ENCODE measurements around the gene BICDL2. TPM values are rescaled to one million over a fixed set of nuclear protein-coding genes. Genes with fewer than 3 reads are reported as not detected.
A peak's percentile ranks its signal among the peaks of the same experiment; 100 is the strongest.
"Not testable (repeated sequence)": the region's sequence is repeated elsewhere in the genome, so short reads cannot be mapped to it uniquely, and the experiment has no call there.

Gene BICDL2
- total RNA-seq, 2 donors from 2014 or later, result 91.8 to 107 TPM

- intact Hi-C loops (cut with DNase I, micrococcal nuclease), result no loop called here
- DNase-seq (no peak), ATAC-seq (peak; percentile 12)
These were observed 31.7 kb upstream of the BICDL2 start for GRCh38 chr16:3068487-3068886.

- intact Hi-C loops (cut with DNase I, micrococcal nuclease), result no loop called here
- DNase-seq, result no peak
- ATAC-seq, result no peak
These were observed 29.6 kb upstream of the BICDL2 start for GRCh38 chr16:3066440-3066748.

DNA sequence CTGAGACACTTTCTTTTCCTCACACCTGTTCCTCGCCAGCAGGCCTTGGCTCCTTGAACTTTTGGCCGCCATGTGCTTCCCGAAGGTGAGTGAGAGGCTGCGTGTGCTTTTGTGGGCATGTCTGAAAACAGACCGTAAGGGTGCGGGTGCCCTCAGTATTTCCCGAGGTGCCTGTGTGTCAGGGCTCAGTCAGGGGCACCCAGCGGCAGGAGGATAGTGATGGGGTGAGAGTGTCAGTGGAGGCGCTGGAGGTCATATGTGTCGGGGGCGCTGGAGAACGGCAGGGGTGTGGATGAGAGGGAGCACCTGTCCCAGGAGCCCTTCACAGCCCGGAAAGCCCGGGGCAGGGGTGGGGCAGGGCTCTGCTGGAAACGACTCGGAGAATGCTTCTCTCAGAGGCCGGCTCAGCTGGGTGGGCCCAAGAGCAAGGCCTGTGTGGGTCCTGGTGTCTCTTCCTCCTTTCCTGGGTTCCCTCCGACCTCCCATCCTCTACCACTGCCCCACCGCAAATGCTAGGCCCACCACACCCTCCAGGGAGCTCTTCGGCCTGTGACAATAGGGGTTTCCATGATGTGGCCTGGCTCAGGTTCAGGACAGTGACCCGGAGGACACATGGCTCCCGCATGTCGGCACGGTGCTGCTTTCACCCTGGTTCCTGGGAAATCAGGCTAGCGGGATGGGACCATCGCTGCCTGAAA, 29.1 kb upstream of the BICDL2 start:
- intact Hi-C loops (cut with DNase I, micrococcal nuclease), result no loop called here
- DNase-seq (peak in 1 of 2 donors; percentile 53), ATAC-seq (peak; percentile 30)

GRCh38 chr16:3065069-3065741, 28.5 kb upstream of the BICDL2 start, which contains the start of gene IL32:
Gene IL32 (plus strand): TSS chr16:3065640. CDS start chr16:3065812, 172 bp downstream.
- DNase-seq, result peak; percentile 81 to 92
- intact Hi-C loops (cut with DNase I, micrococcal nuclease), result no loop called here
- peak; percentile 86 for ATAC-seq

DNA sequence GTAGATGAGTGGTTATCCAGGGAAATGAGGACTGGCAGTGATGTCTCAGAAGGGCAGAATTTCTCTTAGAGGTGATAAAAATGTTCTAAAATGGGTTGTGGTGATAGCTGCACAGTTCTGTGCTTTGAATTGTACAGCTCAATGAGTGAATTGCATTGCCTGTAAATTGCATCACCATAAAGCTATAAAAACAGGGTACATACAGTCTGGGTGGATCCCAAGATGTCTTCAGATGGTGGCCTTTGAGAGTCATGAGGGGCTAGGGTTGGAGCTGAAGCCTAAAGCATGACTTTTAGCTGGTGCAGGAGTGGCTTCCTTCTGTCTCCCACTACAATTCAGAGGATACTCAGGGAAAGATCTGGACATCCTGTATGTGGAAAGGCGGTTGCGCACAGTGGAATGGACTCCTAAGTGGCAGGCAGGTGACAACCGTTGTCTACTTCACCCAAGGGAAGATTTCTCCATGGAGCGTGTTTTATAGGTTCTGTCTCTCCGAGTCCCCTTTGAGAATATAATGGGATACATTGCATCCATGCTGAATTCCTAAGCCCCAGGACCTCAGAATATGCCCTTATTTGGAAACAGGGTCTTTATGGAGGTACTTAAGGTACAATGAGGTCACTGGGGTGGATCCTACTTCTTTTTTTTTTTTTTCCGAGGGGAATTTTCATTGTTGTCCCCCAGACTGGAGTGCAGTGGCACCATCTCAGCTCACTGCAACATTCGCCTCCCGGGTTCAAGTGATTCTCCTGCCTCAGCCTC, 27.1 kb upstream of the BICDL2 start:
- ATAC-seq, result peak; percentile 36
- intact Hi-C loops (cut with DNase I, micrococcal nuclease), result no loop called here

DNA sequence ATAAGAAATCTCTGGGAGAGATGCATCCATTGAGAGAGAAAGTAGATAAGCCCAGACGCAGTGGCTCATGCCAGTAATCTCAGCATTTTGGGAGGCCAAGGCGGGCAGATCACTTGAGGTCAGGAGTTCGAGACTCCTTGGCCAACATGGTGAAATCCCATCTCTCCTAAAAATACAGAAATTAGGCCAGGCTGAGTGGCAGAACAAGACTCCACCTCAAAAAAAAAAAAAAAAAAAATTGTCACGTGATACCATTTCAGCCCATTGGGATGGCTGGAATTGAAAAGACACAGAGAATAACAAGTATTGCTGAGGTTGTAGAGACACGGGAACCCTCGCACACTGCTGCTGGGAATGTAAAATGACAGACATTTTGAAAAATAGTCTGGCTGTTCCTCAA, 25.8 kb upstream of the BICDL2 start:
- intact Hi-C loops (cut with DNase I, micrococcal nuclease), result no loop called here
- ATAC-seq (no peak), DNase-seq (no peak)

More for the DNA sequence above, 27.1 kb upstream of the BICDL2 start:
- DNase-seq, result no peak

GRCh38 chr16:3060339-3061127, 23.8 kb upstream of the BICDL2 start:
- intact Hi-C loops (cut with DNase I, micrococcal nuclease), result no loop called here
- no peak for DNase-seq
- no peak for ATAC-seq

DNA sequence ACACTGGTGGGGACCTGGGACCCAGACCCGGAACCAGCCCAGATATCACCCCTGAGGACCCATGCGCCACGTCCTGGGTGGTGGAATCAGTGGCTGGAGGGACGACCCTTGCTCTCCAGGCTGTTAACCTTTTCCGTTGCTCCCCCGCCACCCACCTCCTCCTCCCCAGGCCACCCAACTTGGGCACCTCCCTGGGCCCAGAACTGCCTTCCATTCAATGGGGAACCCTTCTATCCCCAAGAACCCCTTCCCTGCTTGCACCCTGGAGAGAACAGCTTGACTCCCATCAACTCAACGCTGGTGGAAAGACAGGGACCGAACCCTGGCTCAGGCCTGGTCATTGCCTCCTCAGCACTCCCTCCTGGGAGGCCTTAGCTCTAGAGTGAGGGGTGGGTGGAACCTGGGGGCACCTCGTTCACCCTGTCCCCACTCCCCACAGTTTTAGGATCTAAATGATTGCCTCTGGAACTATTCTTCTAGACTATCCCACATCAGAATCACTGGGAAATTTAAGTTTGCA, 23.0 kb upstream of the BICDL2 start:
- DNase-seq (no peak), ATAC-seq (no peak)
- intact Hi-C loops (cut with DNase I, micrococcal nuclease), result no loop called here

DNA sequence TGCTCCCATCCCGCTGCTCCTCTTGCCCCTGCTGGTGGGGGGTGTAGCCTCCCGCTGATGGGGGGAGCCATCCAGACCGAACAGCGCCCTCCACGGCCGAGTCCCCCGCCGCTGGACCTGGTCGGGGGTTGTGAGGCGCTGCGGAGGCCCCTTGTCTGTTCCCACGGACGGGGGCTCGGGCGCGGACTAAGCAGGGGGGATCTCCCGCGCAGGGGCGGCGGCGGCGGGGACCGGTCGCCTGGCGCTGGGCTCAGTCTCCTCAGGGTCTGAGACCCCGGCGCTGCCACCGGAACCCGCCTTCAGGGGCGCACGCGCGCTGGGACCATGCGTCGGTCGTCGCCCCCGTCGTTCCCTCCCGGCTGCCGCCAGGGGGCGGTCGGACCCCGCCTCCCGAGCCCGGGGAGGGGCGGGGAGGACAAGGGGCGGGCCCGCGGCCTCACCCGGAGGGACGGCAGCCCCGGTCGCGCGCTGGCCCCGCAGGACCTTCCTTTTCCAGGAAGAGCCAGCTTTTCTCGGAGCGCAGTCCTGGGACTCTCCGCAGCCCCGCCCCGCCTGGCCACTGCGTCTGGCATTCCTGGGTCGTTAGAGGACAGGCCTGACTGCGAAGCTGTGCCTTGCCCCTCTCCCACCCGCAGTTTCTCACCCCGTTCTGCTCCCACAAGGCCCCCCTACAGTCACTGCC, 22.4 kb upstream of the BICDL2 start:
- ATAC-seq (peak; percentile 86), DNase-seq (peak; percentile 92)
- intact Hi-C loops (cut with DNase I, micrococcal nuclease), result no loop called here

GRCh38 chr16:3058139-3059030, 21.6 kb upstream of the BICDL2 start:
- peak; percentile 69 to 86 for DNase-seq
- intact Hi-C loops (cut with DNase I, micrococcal nuclease), result no loop called here
- peak; percentile 60 for ATAC-seq

DNA sequence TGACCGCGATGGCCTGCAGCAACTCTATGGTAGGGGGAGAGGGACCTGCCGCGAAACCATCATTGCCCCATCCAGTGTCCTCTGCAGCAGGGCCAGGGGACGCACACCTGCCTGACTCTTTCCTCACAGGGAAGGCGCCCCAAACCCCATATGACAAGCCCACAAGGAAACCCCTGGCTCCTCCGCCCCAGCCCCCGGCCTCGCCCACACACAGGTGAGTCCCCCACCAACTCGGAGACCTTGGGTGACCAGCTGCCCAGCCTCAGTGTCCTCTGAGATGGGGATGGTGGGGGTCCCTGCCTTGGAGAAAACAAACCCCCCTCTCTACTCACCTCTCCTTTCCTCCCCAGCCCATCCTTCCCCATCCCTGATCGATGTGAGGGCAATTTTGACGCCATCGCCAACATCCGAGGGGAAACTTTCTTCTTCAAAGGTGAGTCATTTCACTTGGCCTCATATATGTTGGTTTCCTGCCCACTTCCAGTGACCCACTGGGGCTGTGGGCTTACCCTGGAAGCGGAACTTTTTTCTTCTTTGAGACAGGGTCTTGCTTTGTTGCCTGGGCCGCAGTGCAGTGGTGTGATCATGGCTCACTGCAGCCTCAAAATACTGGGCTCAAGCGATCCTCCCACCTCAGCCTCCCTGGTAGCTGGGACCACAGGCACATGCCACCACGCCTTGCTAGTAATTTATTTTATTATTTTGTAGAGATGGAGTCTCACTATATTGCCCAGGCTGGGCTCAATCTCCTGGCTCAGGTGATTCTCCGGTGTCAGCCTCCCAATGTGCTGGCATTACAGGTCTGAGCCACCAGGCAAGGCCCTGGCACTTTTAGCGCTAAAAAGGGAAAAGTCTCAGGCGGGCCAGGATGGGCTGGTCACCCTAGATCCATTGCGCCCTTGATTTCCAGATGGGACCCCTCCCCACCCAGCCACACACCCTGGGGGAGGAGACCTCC, 20.7 kb upstream of the BICDL2 start:
- intact Hi-C loops (cut with DNase I, micrococcal nuclease), result no loop called here

DNA sequence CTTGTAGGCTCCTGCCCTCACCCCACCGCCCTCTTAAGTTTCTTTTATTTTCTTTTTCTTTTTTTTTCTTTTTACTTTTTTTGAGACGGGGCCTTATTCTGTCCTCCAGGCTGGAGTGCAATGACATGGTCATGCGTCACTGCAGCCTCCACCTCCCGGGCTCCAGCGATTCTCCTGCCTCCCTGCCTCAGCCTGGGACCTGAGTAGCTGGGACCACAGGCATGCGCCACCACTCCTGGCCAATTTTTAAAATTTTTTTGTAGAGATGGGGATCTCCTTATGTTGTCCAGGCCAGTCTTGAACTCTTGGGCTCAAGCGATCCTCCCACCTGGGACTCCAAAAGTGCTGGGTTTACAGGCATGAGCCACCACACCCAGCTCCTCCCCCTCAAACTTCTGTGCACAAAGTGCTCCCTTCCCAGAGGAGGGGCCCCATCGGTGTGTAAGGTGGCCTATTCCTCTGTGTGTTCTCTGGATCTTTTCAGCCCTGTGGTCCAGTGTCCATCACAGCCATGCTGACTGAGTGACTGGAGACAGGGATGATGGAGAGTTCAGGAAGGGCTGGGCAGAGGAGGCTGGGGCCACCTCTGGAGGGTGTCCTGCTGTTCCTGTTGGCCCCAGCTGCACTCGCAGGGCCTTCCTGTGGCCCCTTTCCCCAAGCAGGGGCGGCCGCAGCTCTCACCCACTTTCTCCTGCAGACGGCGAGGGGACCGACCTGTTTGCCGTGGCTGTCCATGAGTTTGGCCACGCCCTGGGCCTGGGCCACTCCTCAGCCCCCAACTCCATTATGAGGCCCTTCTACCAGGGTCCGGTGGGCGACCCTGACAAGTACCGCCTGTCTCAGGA, 19.8 kb upstream of the BICDL2 start:
- no peak for DNase-seq
- no peak for ATAC-seq
- intact Hi-C loops (cut with DNase I, micrococcal nuclease), result no loop called here

More for the DNA sequence above, 20.7 kb upstream of the BICDL2 start:
- no peak for ATAC-seq
- DNase-seq, result no peak

- DNase-seq; ATAC-seq; intact Hi-C loops (cut with DNase I, micrococcal nuclease): not testable (repeated sequence)
These were observed 19.0 kb upstream of the BICDL2 start for GRCh38 chr16:3055734-3056115.

DNA sequence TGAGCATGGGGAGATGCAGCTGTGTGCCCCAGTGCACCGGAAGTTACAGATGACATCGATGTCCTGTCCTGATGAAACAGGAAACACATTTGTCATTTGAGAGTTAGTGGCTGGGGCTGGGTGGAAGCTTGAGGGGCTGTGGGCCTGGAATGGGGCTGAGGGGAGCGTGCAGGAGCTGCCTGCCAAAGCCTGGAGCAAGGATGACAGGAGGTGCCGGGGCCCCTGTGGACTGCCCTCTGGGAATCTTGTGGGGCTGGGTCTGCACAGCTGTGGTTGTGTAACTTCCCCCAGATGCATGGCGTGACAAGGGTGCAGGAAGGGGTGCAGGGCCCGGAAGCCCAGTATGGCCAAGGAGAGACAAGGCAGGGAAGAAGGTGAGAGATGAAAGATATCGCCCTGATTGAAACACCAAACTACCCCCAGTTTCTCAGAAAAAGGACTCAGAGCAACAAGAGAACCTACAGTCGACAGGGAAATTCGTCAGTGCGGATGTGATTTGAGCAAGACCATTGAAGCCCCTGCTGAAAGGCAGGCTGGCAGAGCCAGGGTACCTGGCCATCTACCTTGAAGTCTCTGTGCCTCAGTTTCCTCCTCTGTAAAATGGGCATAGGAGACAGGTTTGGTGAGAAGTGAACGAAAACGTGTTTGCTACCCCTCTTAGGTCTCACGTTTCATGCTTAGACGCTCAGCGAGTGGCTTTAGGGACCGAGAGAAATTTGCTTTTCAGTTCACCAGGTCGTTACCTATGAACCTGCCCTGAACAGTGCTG, 18.4 kb upstream of the BICDL2 start:
- DNase-seq (no peak), ATAC-seq (no peak)
- intact Hi-C loops (cut with DNase I, micrococcal nuclease), result no loop called here

DNA sequence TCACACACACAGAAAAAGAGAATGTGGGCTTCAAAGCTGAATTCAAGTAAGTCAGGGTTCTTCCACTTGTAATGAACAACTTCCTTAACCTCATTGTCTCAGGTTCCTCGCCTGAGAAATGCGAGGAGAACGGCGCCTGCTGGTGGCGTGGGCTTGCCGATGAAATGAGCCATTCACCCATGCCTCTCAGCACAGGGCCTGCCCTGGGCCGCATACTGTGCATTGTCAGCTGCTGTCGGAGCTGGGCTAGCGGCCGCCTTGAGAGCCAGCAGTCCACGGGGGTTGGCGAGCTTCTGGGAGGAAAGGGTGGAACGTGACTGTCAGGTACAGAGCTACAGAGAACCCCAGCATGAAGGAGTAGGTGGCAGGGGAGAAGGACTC, 16.6 kb upstream of the BICDL2 start:
- DNase-seq; intact Hi-C loops (cut with DNase I, micrococcal nuclease): not testable (repeated sequence)
- peak; percentile 28 for ATAC-seq

All from left colon (tissue), 2 donors.